Stimulated activated memory B cell treated with anti-CD40 and anti-IgM and Interleukin-4, amounts not matched to agents 10 μg/mL and 1 μg/mL and 100 μg/mL, for 72 hours (primary cell): ENCODE data around the gene COL15A1.

Source experiments
- ATAC-seq: fragments of 150-1000 bp; cut with Tn5 transposase; 2 replicates; pipeline ENCODE4 v1.10.0; 2021
- H3K27ac Mint-ChIP-seq: one replicate; pipeline ENCODE4 v1.8.0; 2022; ENCODE audit warnings: mild to moderate bottlenecking, mixed read lengths
- H3K27me3 Mint-ChIP-seq: one replicate; pipeline ENCODE4 v1.8.0; 2022; ENCODE audit warnings: mixed read lengths
- H3K36me3 Mint-ChIP-seq: one replicate; pipeline ENCODE4 v1.8.0; 2022; ENCODE audit warnings: mixed read lengths
- H3K4me1 Mint-ChIP-seq: one replicate; pipeline ENCODE4 v1.8.0; 2022; ENCODE audit warnings: mixed read lengths
- H3K4me3 Mint-ChIP-seq: one replicate; pipeline ENCODE4 v1.8.0; 2022; ENCODE audit warnings: mild to moderate bottlenecking, moderate library complexity, mixed read lengths
- H3K9me3 Mint-ChIP-seq: one replicate; pipeline ENCODE4 v1.8.0; 2022; ENCODE audit warnings: mixed read lengths

Gene COL15A1

DNA sequence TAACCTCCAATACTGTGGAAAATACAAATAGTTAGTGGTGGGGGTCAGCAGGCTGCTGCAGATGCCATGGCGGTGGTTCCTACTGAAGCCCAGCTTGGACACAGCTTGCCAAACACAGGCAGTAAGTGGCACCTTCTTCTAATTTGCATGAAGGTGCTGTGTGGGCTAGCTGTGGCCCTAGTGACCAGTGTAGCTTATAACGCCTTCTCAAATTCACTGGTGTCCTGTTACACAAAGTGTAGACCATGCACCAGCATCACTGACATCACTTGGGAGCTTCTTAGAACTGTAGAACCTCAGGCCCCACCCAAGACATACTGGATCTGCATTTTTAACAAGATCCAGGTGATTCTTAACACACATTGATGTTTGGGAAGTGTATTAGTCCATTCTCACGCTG is 102.4 kb downstream of the COL15A1 start:
- H3K36me3 Mint-ChIP-seq = peaks cover 8% of the 10 kb centered on the region
- no peaks in the 10 kb centered on the region for H3K27me3 Mint-ChIP-seq
- no peak overlapping the region for H3K4me3 Mint-ChIP-seq
- peaks cover 6% of the 10 kb centered on the region for H3K4me1 Mint-ChIP-seq
- no peak overlapping the region for H3K27ac Mint-ChIP-seq
- ATAC-seq = no peak
- H3K9me3 Mint-ChIP-seq = peaks cover 9% of the 10 kb centered on the region

GRCh38 chr9:99046542-99047071 is 102.9 kb downstream of the COL15A1 start:
- Mint-ChIP-seq H3K9me3 (peaks cover 9% of the 10 kb centered on the region), H3K4me1 (peaks cover under 1% of the 10 kb centered on the region), H3K36me3 (peaks cover 8% of the 10 kb centered on the region), H3K4me3 (no peak overlapping the region), H3K27ac (no peak overlapping the region), H3K27me3 (no peaks in the 10 kb centered on the region)
- ATAC-seq = no peak

- Mint-ChIP-seq H3K9me3 (peaks cover 6% of the 10 kb centered on the region), H3K27me3 (no peaks in the 10 kb centered on the region), H3K36me3 (peaks cover 3% of the 10 kb centered on the region), H3K4me3 (no peak overlapping the region), H3K4me1 (peaks cover 15% of the 10 kb centered on the region), H3K27ac (no peak overlapping the region)
- no peak for ATAC-seq
Measured at GRCh38 chr9:99049228-99049627, 105.5 kb downstream of the COL15A1 start.

DNA sequence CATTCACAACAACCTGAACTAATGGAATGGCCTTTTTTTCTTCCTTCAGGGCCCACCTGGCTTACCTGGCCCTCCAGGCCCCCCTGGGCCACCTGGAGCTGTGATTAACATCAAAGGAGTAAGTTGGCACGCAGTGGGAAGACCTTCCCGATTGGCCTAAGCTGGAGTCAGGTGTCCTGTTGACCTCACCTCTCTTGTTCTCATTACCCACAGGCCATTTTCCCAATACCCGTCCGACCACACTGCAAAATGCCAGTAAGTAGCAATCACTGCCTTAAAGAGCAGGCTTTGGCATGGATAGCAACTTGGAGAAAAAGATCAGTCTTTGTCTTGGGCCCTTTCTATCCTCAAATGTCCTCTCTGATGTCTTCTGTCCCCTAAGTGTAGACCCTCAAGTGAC is 105.9 kb downstream of the COL15A1 start:
- no peaks in the 10 kb centered on the region for H3K27me3 Mint-ChIP-seq
- H3K4me1 Mint-ChIP-seq = peaks cover 15% of the 10 kb centered on the region
- ATAC-seq = no peak
- H3K27ac Mint-ChIP-seq = no peak overlapping the region
- H3K36me3 Mint-ChIP-seq = no peaks in the 10 kb centered on the region
- H3K9me3 Mint-ChIP-seq = peaks cover 3% of the 10 kb centered on the region
- H3K4me3 Mint-ChIP-seq = no peak overlapping the region

DNA sequence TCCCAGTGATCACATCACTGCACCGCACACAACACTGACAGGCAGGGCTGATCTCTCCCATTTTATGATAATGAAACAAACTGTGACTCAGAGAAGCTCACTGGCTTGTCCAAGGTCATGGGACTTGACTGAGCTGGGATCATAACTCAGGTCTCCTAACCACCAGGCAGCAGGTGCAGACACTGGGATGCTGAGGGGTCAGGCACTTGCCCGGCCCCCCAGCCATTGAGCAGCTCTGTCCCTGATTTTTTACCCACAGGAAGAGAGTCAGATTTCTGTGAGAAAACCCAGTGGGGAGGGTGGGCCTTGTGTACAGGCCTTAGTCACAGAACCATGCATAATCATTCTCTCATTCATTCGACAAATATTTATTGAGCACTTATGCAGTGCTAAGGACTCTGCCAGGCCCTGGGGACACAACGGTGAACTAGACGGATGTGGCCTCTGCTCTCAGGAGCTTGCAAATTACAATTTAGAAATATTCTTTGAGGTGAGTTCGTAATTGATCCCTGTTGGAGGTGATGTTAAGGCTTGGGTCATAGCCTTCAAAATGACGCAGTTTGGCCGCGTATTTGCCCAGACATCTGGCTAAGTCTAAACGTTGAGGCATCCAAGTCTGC is 106.7 kb downstream of the COL15A1 start:
- no peak overlapping the region for H3K4me3 Mint-ChIP-seq
- peaks cover 1% of the 10 kb centered on the region for H3K9me3 Mint-ChIP-seq
- H3K27ac Mint-ChIP-seq = no peak overlapping the region
- H3K4me1 Mint-ChIP-seq = peaks cover 18% of the 10 kb centered on the region
- no peaks in the 10 kb centered on the region for H3K27me3 Mint-ChIP-seq
- no peaks in the 10 kb centered on the region for H3K36me3 Mint-ChIP-seq
- no peak for ATAC-seq

DNA sequence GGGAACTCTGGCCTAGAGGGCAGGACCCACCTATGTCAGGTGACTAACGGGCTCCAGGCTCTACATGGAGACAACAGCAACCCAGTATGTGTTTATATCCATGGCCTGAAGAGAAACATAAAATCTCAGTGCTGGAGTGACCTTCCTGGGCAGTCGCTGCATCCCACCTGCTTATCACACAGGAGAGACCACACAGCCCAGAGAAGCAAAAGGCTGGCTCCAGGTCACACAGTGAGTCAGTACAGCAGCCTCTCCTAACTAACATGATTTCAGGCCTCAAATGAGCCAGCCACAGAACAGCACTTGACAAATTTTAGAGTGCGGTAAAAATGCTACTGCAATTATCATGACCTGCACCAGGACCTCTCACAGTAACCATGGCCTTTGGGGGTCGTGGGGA is 107.2 kb downstream of the COL15A1 start:
- ATAC-seq = no peak

DNA sequence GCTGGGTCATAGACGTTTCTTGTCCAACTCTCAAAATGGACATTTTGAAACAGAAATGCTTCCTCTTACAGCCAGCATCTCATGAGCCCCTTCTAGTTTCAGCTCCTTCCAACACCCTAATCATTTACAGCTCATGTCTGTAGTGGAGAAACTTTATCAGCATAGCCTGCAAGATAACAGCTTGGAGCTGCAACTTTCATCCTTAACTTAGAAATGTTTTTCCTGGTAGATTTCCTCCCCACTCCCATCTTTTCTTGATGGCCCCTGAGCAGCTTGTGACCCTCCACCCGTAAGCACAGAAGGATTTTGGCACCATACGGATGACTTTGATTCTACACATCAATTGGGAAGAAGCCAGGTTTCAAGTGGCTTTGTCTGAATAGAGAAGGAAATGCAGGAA is 107.7 kb downstream of the COL15A1 start:
- H3K27ac Mint-ChIP-seq = no peak overlapping the region
- H3K9me3 Mint-ChIP-seq = no peaks in the 10 kb centered on the region
- ATAC-seq = no peak
- no peak overlapping the region for H3K4me3 Mint-ChIP-seq
- no peaks in the 10 kb centered on the region for H3K27me3 Mint-ChIP-seq
- peaks cover 28% of the 10 kb centered on the region for H3K4me1 Mint-ChIP-seq
- no peaks in the 10 kb centered on the region for H3K36me3 Mint-ChIP-seq

More for the DNA sequence above, 107.2 kb downstream of the COL15A1 start:
- Mint-ChIP-seq H3K36me3 (no peaks in the 10 kb centered on the region), H3K9me3 (no peaks in the 10 kb centered on the region), H3K4me3 (no peak overlapping the region), H3K27me3 (no peaks in the 10 kb centered on the region), H3K4me1 (peaks cover 23% of the 10 kb centered on the region), H3K27ac (no peak overlapping the region)

DNA sequence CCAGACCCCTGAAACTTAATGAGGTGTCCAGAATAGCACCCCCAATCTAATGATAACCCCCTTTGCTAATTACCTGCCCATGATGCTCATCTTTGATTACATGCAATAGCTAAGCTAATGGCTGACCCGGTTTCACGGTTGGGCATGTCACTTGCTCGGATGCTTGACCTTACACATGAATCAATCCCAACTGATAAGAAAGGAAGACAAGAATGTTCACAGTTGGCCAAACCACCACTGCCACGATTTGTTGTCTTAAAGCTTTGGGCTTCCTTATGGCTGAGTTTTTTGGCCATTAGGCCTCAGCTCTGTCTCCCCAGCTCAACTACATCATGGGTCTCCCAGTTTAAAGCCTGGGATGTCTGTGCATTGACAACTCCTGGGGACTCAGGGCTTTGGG is 108.1 kb downstream of the COL15A1 start:
- Mint-ChIP-seq H3K4me1 (peaks cover 33% of the 10 kb centered on the region), H3K36me3 (no peaks in the 10 kb centered on the region), H3K27ac (no peak overlapping the region), H3K27me3 (no peaks in the 10 kb centered on the region), H3K9me3 (no peaks in the 10 kb centered on the region), H3K4me3 (no peak overlapping the region)
- no peak for ATAC-seq

- Mint-ChIP-seq H3K27me3 (no peaks in the 10 kb centered on the region), H3K9me3 (no peaks in the 10 kb centered on the region), H3K36me3 (no peaks in the 10 kb centered on the region), H3K4me1 (peaks cover 45% of the 10 kb centered on the region), H3K4me3 (no peak overlapping the region), H3K27ac (peak overlapping the region; percentile 53)
- peak; percentile 44 for ATAC-seq
Measured at GRCh38 chr9:99052815-99053715, 109.4 kb downstream of the COL15A1 start.

DNA sequence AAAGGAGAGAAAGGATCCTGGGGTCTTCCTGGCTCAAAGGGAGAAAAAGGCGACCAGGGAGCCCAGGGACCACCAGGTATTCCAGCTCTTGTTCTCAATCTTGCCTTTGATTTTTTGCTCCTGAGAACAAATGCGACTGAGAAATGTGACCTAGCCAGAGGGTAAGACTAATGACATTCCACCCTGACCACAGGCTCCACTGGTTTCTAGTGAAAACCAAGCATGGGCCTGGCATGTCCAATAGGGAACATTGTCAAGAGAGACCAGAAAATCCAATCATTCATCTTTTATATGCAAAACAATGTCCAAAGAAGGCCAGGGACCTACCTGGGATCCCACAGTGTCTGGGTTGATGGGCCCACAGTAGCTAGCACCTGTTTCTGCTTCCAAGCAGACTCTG is 110.9 kb downstream of the COL15A1 start:
- H3K27ac Mint-ChIP-seq = no peak overlapping the region
- ATAC-seq = no peak
- peaks cover 60% of the 10 kb centered on the region for H3K4me1 Mint-ChIP-seq
- no peak overlapping the region for H3K4me3 Mint-ChIP-seq
- H3K27me3 Mint-ChIP-seq = no peaks in the 10 kb centered on the region
- no peaks in the 10 kb centered on the region for H3K36me3 Mint-ChIP-seq
- H3K9me3 Mint-ChIP-seq = no peaks in the 10 kb centered on the region

- no peaks in the 10 kb centered on the region for H3K27me3 Mint-ChIP-seq
- no peaks in the 10 kb centered on the region for H3K9me3 Mint-ChIP-seq
- H3K36me3 Mint-ChIP-seq = no peaks in the 10 kb centered on the region
- H3K4me3 Mint-ChIP-seq = no peak overlapping the region
- ATAC-seq = no peak
- H3K27ac Mint-ChIP-seq = peak overlapping the region; percentile 28
- H3K4me1 Mint-ChIP-seq = peaks cover 65% of the 10 kb centered on the region
Measured at GRCh38 chr9:99055384-99055783, 111.7 kb downstream of the COL15A1 start.

- H3K4me1 Mint-ChIP-seq = peaks cover 70% of the 10 kb centered on the region
- no peak overlapping the region for H3K4me3 Mint-ChIP-seq
- ATAC-seq = no peak
- H3K27me3 Mint-ChIP-seq = no peaks in the 10 kb centered on the region
- H3K27ac Mint-ChIP-seq = peak overlapping the region; percentile 64
- H3K9me3 Mint-ChIP-seq = no peaks in the 10 kb centered on the region
- no peaks in the 10 kb centered on the region for H3K36me3 Mint-ChIP-seq
Measured at GRCh38 chr9:99056186-99056585, 112.5 kb downstream of the COL15A1 start.

DNA sequence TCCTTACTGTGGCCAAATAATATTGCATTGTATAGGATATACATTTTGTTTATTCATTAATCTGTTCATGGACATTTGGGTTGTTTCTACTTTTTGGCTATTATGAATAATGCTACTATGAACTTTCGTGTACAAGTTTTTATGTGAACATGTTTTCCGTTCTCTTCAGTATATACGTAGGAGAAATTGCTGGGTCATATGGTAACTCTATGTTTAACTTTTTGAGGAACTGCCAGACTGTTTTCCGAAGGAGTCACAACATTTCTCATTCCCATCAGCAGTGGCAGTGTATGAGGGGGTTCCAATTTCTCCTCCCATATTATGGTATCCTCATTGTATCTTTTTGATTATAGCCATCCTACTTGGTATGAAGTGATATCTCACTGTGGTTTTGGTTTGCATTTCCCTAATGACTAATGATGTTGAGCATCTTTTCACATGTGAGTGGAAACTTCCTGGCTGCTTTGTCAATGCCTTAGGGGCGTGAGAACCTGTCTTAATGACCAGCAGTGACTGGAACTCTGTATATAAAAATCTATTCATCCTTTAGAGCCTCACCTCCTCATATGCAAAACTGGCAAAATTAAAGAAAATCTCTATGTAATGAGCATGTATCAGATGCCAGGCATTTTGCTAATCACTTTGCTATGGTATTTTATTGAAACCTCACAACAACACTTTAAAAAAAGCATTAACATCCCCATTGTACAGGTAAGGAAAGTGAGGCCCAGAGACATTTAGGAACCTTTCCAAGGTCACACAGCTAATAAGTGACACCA is 113.4 kb downstream of the COL15A1 start:
- Mint-ChIP-seq H3K4me3 (no peak overlapping the region), H3K27ac (peak overlapping the region; percentile 64), H3K27me3 (no peaks in the 10 kb centered on the region), H3K36me3 (no peaks in the 10 kb centered on the region), H3K4me1 (peaks cover 70% of the 10 kb centered on the region), H3K9me3 (no peaks in the 10 kb centered on the region)
- ATAC-seq = peak; percentile 7

DNA sequence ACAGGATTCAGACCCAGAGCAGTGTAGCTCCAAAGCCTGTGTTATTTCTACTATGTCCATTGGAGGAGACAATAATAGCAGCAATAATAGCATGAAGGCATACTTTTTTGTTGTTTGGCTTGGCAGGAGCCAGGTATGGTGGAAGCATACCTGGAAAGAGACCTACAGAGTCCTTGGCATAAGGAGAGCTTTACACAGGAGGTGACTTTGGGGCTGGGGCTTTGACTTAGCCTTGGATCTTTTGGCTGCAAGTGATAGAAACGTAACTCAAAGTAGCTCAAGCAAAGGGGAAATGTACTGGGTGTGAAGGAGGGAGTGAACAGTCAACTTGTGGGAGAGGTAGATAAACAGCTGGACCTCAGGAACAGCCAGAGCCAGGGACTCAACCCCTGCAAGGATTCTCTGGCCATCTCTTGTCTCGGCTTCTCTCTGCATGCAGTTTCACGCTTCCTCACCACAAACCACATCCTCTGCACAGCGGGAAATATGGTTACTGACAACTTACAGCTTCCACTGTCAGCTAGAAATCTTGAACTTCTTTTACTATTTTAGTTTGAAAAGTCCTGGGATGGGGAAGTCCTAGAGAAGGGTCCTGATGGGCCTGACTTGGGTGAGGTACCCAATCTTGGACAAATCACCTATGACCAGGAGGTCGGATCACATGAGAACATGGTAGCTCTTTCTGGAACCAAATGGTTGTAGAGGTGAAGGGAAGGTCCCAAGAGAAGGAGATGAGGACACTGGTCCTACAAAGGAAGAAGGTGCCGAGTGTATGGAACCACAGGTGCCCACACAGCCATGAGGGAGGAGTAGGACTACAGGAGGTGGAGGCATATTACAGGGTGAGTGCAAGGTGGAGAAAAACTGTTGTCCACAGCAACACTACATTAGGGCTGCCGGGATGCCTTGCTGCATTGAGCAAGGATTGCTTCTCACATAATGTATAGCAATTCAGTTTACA is 114.2 kb downstream of the COL15A1 start:
- H3K4me3 Mint-ChIP-seq = peak overlapping the region; percentile 60
- no peaks in the 10 kb centered on the region for H3K27me3 Mint-ChIP-seq
- no peaks in the 10 kb centered on the region for H3K9me3 Mint-ChIP-seq
- H3K27ac Mint-ChIP-seq = peak overlapping the region; percentile 64
- peak; percentile 77 for ATAC-seq
- H3K36me3 Mint-ChIP-seq = no peaks in the 10 kb centered on the region
- H3K4me1 Mint-ChIP-seq = peaks cover 67% of the 10 kb centered on the region
